Astrocyte (in vitro differentiated cells and primary cell): ENCODE measurements around the gene ITGA3. TPM values are rescaled to one million over a fixed set of nuclear protein-coding genes. Genes with fewer than 3 reads are reported as not detected.

Experiments used
- DNase-seq: peaks from one replicate; pipeline ENCODE4 v3.0.0-alpha.2; 2010; ENCODE audit warnings: low read depth
- FAIRE-seq: peaks from 2 replicates; lab custom pipeline; 2011; peaks lifted over from hg19 to GRCh38; lab: Jason Lieb, UNC
- H2AFZ ChIP-seq: 2 replicates; pipeline ENCODE4 v1.6.0; 2012; ENCODE audit warnings: low read depth, low read length, inconsistent platforms
- H3K27ac ChIP-seq: 2 replicates; pipeline ENCODE4 v1.5.1; 2011; ENCODE audit warnings: low read depth, low read length, inconsistent platforms
- H3K27me3 ChIP-seq: 2 replicates; pipeline ENCODE4 v1.6.0; 2011; ENCODE audit warnings: low read length, inconsistent platforms; ENCODE audit not compliant: insufficient read depth
- H3K36me3 ChIP-seq: 2 replicates; pipeline ENCODE4 v1.5.1; 2011; ENCODE audit warnings: low read length, inconsistent platforms; ENCODE audit not compliant: insufficient read depth
- H3K4me1 ChIP-seq: 2 replicates; pipeline ENCODE4 v1.5.1; 2011; ENCODE audit warnings: low read length, inconsistent platforms; ENCODE audit not compliant: insufficient read depth
- H3K4me2 ChIP-seq: 2 replicates; pipeline ENCODE4 v1.6.0; 2012; ENCODE audit warnings: low read length, inconsistent platforms
- H3K4me3 ChIP-seq: 2 replicates; pipeline ENCODE4 v1.5.1; 2011; ENCODE audit warnings: low read depth, mild to moderate bottlenecking, low read length, inconsistent platforms; ENCODE audit not compliant: insufficient read depth
- H3K79me2 ChIP-seq: 2 replicates; pipeline ENCODE4 v1.6.0; 2012; ENCODE audit warnings: mild to moderate bottlenecking, low read length, inconsistent platforms; ENCODE audit not compliant: insufficient read depth
- H3K9ac ChIP-seq: 2 replicates; pipeline ENCODE4 v1.6.0; 2012; ENCODE audit warnings: mild to moderate bottlenecking, low read length, inconsistent platforms
- H3K9me3 ChIP-seq: 2 replicates; pipeline ENCODE4 v1.5.1; 2012; ENCODE audit warnings: low read depth, mild to moderate bottlenecking, low read length, inconsistent platforms; ENCODE audit not compliant: insufficient read depth
- H4K20me1 ChIP-seq: 2 replicates; pipeline ENCODE4 v1.6.0; 2012; ENCODE audit warnings: low read length, inconsistent platforms; ENCODE audit not compliant: insufficient read depth
- H3K27ac Mint-ChIP-seq: one replicate; pipeline ENCODE4 v1.8.0; 2021; ENCODE audit warnings: mild to moderate bottlenecking, mixed read lengths; ENCODE audit not compliant: unreplicated experiment
- H3K27me3 Mint-ChIP-seq: one replicate; pipeline ENCODE4 v1.8.0; 2021; ENCODE audit warnings: low read depth, mixed read lengths; ENCODE audit not compliant: unreplicated experiment
- H3K36me3 Mint-ChIP-seq: one replicate; pipeline ENCODE4 v1.8.0; 2021; ENCODE audit warnings: low read depth, mixed read lengths; ENCODE audit not compliant: unreplicated experiment
- H3K4me1 Mint-ChIP-seq: one replicate; pipeline ENCODE4 v1.8.0; 2021; ENCODE audit warnings: low read depth, mixed read lengths; ENCODE audit not compliant: unreplicated experiment
- H3K4me3 Mint-ChIP-seq: one replicate; pipeline ENCODE4 v1.8.0; 2021; ENCODE audit warnings: mild to moderate bottlenecking, moderate library complexity, mixed read lengths; ENCODE audit not compliant: unreplicated experiment
- H3K9me3 Mint-ChIP-seq: one replicate; pipeline ENCODE4 v1.8.0; 2021; ENCODE audit warnings: mild to moderate bottlenecking, mixed read lengths; ENCODE audit not compliant: unreplicated experiment
- EZH2 ChIP-seq: IDR thresholded peaks from 2 replicates; pipeline ENCODE4 v1.6.1; 2012; ENCODE audit warnings: mild to moderate bottlenecking, low read length, inconsistent platforms; ENCODE audit not compliant: insufficient read depth
- total RNA-seq: library from RNA; stranded (reverse); gene quantifications from 2 replicates; pipeline ENCODE4 v1.2.1, GENCODE V29; 2021
- TF ChIP-seq, protein P1 (sequence below): IDR thresholded peaks from 2 replicates; pipeline ENCODE4 v1.5.1; 2011; ENCODE audit warnings: low read depth, mild to moderate bottlenecking, inconsistent platforms, low read length, moderate library complexity; ENCODE audit not compliant: insufficient read depth

The ITGA3 gene
- total RNA-seq, 1 donor from 2014 or later: 319 TPM

DNA sequence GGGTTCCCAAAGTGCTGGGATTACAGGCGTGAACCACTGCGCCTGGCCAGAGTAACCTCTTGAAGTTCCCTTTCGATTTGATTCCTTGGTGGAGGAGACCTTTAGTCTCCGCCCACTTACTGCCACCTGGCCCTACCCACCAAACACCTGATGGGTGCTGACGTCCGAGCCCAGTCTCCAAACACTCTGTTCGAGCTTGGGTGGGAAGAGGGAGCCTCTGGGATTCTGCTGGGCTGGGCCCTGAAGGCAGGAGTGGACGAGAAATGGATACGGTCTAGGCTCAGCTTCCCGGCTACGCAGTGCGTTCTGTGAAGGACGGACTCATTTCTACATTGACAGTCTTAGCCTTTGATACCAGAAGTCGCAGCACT is 870 bp upstream of the ITGA3 start:
- H3K36me3 Mint-ChIP-seq: peaks cover 5% of the 10 kb centered on the region
- FAIRE-seq (no peak), DNase-seq (peak; percentile 21)
- no peak for TF ChIP-seq EZH2
- peak overlapping the region; percentile 96 for H3K27ac ChIP-seq
- H3K9me3 ChIP-seq: no peaks in the 10 kb centered on the region
- peak overlapping the region; percentile 97 for H3K4me2 ChIP-seq
- H3K4me1 Mint-ChIP-seq: peaks cover 64% of the 10 kb centered on the region
- H3K9ac ChIP-seq: peak overlapping the region; percentile 86
- no peaks in the 10 kb centered on the region for H3K27me3 Mint-ChIP-seq
- H3K4me1 ChIP-seq: peaks cover 81% of the 10 kb centered on the region
- peak overlapping the region; percentile 60 for H2AFZ ChIP-seq
- H3K4me3 ChIP-seq: peak overlapping the region; percentile 74
- H3K79me2 ChIP-seq: peaks cover 60% of the 10 kb centered on the region
- peak overlapping the region; percentile 96 for H3K27ac Mint-ChIP-seq
- H3K9me3 Mint-ChIP-seq: no peaks in the 10 kb centered on the region
- no peaks in the 10 kb centered on the region for H3K27me3 ChIP-seq
- H4K20me1 ChIP-seq: peaks cover 31% of the 10 kb centered on the region
- H3K4me3 Mint-ChIP-seq: peak overlapping the region; percentile 85
- H3K36me3 ChIP-seq: no peaks in the 10 kb centered on the region

DNA sequence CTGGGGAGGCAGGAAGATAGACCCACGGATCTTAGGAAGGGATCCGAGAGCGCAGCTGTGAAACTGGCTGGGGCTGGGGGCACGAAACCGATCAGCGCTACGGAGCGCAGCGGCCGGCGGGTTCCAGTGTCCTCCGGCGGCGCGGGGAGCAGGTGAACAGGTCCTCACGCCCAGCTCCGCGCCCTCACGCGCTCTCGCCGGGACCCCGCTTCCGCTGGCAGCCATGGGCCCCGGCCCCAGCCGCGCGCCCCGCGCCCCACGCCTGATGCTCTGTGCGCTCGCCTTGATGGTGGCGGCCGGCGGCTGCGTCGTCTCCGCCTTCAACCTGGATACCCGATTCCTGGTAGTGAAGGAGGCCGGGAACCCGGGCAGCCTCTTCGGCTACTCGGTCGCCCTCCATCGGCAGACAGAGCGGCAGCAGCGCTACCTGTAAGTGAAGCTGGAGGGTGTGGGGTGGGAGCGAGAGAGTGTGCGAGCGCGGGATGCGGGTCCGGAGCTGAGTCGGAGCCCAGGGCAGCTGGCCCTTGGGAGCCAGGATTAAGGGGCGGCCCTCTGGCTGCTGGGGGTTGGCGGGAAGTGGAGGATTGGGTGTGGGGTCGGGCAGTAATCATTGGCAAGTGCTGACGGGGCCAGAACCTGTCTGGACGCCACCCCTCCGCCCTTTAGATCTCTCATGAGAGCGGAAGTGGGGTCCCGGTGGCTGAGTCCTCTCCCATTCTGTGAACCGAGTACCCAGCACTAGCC is 479 bp downstream of the ITGA3 start:
- Mint-ChIP-seq H3K4me1 (peaks cover 61% of the 10 kb centered on the region), H3K9me3 (no peaks in the 10 kb centered on the region), H3K4me3 (peak overlapping the region; percentile 95), H3K27ac (peak overlapping the region; percentile 81), H3K27me3 (no peaks in the 10 kb centered on the region), H3K36me3 (peaks cover 6% of the 10 kb centered on the region)
- H3K9me3 ChIP-seq: no peaks in the 10 kb centered on the region
- H3K4me2 ChIP-seq: peak overlapping the region; percentile 97
- peak overlapping the region; percentile 74 for H3K4me3 ChIP-seq
- peak overlapping the region; percentile 96 for H3K27ac ChIP-seq
- peak overlapping the region; percentile 8 for H2AFZ ChIP-seq
- peak; percentile 60 for DNase-seq
- no peaks in the 10 kb centered on the region for H3K27me3 ChIP-seq
- TF ChIP-seq, protein P1, sequence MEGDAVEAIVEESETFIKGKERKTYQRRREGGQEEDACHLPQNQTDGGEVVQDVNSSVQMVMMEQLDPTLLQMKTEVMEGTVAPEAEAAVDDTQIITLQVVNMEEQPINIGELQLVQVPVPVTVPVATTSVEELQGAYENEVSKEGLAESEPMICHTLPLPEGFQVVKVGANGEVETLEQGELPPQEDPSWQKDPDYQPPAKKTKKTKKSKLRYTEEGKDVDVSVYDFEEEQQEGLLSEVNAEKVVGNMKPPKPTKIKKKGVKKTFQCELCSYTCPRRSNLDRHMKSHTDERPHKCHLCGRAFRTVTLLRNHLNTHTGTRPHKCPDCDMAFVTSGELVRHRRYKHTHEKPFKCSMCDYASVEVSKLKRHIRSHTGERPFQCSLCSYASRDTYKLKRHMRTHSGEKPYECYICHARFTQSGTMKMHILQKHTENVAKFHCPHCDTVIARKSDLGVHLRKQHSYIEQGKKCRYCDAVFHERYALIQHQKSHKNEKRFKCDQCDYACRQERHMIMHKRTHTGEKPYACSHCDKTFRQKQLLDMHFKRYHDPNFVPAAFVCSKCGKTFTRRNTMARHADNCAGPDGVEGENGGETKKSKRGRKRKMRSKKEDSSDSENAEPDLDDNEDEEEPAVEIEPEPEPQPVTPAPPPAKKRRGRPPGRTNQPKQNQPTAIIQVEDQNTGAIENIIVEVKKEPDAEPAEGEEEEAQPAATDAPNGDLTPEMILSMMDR: no peak
- no peaks in the 10 kb centered on the region for H3K36me3 ChIP-seq
- no peak for FAIRE-seq
- peaks cover 37% of the 10 kb centered on the region for H4K20me1 ChIP-seq
- H3K79me2 ChIP-seq: peaks cover 73% of the 10 kb centered on the region
- peaks cover 83% of the 10 kb centered on the region for H3K4me1 ChIP-seq
- H3K9ac ChIP-seq: peak overlapping the region; percentile 86

DNA sequence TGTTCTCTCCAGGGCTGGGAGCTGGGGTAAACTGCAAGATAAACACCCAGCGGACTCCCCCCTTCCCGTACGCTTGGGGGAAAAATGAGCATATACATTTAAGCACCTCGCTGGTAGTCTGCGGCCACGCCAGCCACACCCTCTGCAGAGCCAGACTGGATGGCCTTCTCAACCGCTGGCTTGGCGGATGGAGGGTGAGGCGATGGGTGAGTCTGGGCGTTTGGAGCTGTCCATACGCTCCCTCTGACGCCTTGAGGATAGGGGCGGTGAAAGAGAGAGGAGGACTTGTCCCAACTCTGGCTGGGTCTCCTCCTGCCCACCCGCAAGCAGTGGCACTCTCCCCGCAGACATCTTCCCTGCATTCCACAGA is 1.0 kb downstream of the ITGA3 start:
- Histone ChIP-seq H4K20me1 (peaks cover 37% of the 10 kb centered on the region), H3K36me3 (no peaks in the 10 kb centered on the region), H3K27ac (peak overlapping the region; percentile 96), H3K4me3 (peak overlapping the region; percentile 74), H3K27me3 (no peaks in the 10 kb centered on the region), H3K4me2 (peak overlapping the region; percentile 97), H2AFZ (no peak overlapping the region), H3K4me1 (peaks cover 83% of the 10 kb centered on the region), H3K9ac (peak overlapping the region; percentile 86), H3K9me3 (no peaks in the 10 kb centered on the region), H3K79me2 (peaks cover 79% of the 10 kb centered on the region)
- H3K4me1 Mint-ChIP-seq: peaks cover 58% of the 10 kb centered on the region
- no peak for FAIRE-seq
- H3K9me3 Mint-ChIP-seq: no peaks in the 10 kb centered on the region
- TF ChIP-seq, protein P1: no peak
- no peak for TF ChIP-seq EZH2
- peak overlapping the region; percentile 81 for H3K27ac Mint-ChIP-seq
- peaks cover 9% of the 10 kb centered on the region for H3K36me3 Mint-ChIP-seq
- H3K4me3 Mint-ChIP-seq: peak overlapping the region; percentile 95
- no peaks in the 10 kb centered on the region for H3K27me3 Mint-ChIP-seq
- DNase-seq: peak; percentile 55
